GM12873 (cell line): ENCODE results near the gene THRAP3.
A peak's percentile ranks its signal among the peaks of the same experiment; 100 is the strongest.

ENCODE experiments used
- CTCF ChIP-seq: IDR thresholded peaks from 2 replicates; pipeline ENCODE4 v1.5.1; 2012; ENCODE audit warnings: low read depth, mild to moderate bottlenecking, moderate library complexity, low read length, control low read depth; ENCODE audit not compliant: insufficient read depth; ENCODE audit errors: missing control alignments

Gene THRAP3

GRCh38 chr1:36285443-36286101 lies 61.3 kb downstream of the THRAP3 start:
- peak; percentile 65 for TF ChIP-seq CTCF

- no peak for TF ChIP-seq CTCF
Observed at GRCh38 chr1:36286802-36287201, 62.6 kb downstream of the THRAP3 start.

DNA sequence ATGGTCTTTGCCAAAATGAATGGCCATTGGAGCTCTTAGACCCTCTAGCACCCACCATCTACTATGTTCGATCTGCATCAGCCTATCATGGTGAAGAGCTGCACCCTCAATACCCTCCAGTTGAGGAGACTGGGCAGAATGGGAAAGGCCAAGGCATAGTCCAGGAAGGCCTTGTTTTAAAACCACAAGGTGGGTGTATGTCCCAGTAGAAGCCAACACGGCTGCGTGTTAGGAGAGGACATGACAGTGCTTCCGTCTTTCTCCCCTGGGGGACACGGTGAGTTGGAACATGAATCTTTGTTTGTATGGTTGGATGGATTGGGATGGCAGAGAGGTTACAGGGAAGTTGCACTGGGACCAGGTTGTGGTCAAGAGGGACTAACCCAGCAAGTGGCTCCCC lies 63.4 kb downstream of the THRAP3 start:
- TF ChIP-seq CTCF, result no peak

DNA sequence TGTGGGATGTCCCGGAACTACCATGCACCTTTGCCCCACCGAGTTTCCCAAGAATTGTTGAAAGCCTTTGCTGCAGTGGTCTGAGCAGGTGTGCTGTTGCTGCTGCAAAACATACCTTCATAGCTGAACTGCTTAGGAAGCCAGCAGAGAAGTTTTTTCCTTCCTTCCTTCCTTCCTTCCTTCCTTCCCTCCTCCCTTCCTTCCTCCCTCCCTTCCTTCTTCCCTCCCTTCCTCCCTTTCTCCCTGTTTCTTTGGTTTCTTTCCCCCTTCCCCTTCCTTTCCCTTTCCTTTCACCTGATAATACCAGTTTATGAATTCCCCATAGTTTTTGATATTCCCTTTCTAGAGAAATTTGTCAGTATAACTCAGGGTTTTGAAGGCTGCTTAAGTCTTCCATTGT lies 71.1 kb downstream of the THRAP3 start:
- no peak for TF ChIP-seq CTCF

GRCh38 chr1:36297062-36297461 lies 72.8 kb downstream of the THRAP3 start:
- no peak for TF ChIP-seq CTCF

DNA sequence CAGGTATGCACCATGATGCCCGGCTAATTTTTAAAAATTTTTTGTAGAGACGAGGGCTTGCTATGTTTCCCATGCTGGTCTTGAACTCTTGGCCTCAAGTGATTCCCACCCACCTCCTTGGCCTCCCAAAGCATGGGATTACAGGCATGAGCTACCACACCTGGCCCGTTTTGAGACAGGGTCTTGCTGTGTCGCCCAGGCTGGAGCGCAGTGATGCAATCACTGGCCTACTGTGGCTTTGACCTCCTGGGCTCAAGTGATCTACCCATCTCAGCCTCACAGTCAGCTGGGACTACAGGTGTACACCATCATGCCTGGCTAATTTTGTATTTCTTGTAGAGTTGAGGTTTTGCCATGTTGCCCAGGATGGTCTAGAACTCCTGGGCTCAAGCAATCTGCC lies 74.4 kb downstream of the THRAP3 start:
- TF ChIP-seq CTCF, result no peak

GRCh38 chr1:36300526-36300925 lies 76.3 kb downstream of the THRAP3 start:
- TF ChIP-seq CTCF, result no peak
